GM18873 (cell line): ENCODE measurements around the gene ALOX5.
"Not testable (repeated sequence)": the region's sequence is repeated elsewhere in the genome, so short reads cannot be mapped to it uniquely, and the experiment has no call there.

ENCODE experiments used
- ATAC-seq: cut with Tn5 transposase; IDR thresholded peaks from one replicate; pipeline ENCODE4 v1.9.1; 2021; ENCODE audit warnings: mild to moderate bottlenecking, moderate library complexity, moderate number of reproducible peaks; ENCODE audit not compliant: unreplicated experiment, low FRiP score

Gene ALOX5

GRCh38 chr10:45403151-45403550 is 29.1 kb downstream of the ALOX5 start:
- ATAC-seq = no peak

- no peak for ATAC-seq
These were observed 30.2 kb downstream of the ALOX5 start for GRCh38 chr10:45404087-45404769.

GRCh38 chr10:45404770-45405120 is 30.7 kb downstream of the ALOX5 start:
- ATAC-seq = no peak

GRCh38 chr10:45407542-45407941 is 33.5 kb downstream of the ALOX5 start:
- no peak for ATAC-seq

- ATAC-seq = no peak
These were observed 34.7 kb downstream of the ALOX5 start for GRCh38 chr10:45408421-45409319.

GRCh38 chr10:45409347-45409746 is 35.3 kb downstream of the ALOX5 start:
- ATAC-seq = not testable (repeated sequence)

- ATAC-seq = no peak
These were observed 35.8 kb downstream of the ALOX5 start for GRCh38 chr10:45409782-45410181.

GRCh38 chr10:45410489-45410806 is 36.4 kb downstream of the ALOX5 start:
- no peak for ATAC-seq

- no peak for ATAC-seq
These were observed 37.0 kb downstream of the ALOX5 start for GRCh38 chr10:45410807-45411606.

- ATAC-seq = no peak
These were observed 37.6 kb downstream of the ALOX5 start for GRCh38 chr10:45411607-45411940.

GRCh38 chr10:45415062-45415461 is 41.0 kb downstream of the ALOX5 start:
- not testable (repeated sequence) for ATAC-seq

- no peak for ATAC-seq
These were observed 42.6 kb downstream of the ALOX5 start for GRCh38 chr10:45416603-45417002.

- ATAC-seq = no peak
These were observed 43.7 kb downstream of the ALOX5 start for GRCh38 chr10:45417746-45418145.

GRCh38 chr10:45418417-45418848 is 44.4 kb downstream of the ALOX5 start:
- ATAC-seq = no peak

GRCh38 chr10:45418849-45419675 is 45.0 kb downstream of the ALOX5 start:
- peak; percentile 31 for ATAC-seq

- peak; percentile 14 for ATAC-seq
These were observed 45.6 kb downstream of the ALOX5 start for GRCh38 chr10:45419676-45420025.

- ATAC-seq = peak; percentile 74
These were observed 46.6 kb downstream of the ALOX5 start for GRCh38 chr10:45420453-45421192.

- no peak for ATAC-seq
These were observed 47.4 kb downstream of the ALOX5 start for GRCh38 chr10:45421221-45422097.
